Vagina (tissue), 2 donors: ENCODE results near the gene PALM. TPM values are rescaled to one million over a fixed set of nuclear protein-coding genes. Genes with fewer than 3 reads are reported as not detected.

Source experiments
- DNase-seq, 2 donors: peaks; one replicate each; pipeline ENCODE4 v3.0.0-alpha.2; 2017; ENCODE audit errors: extremely low spot score in 2 of 2
- H3K27ac ChIP-seq: fragments of 200-600 bp; sonication (generic); one replicate; pipeline ENCODE4 v1.5.1; 2019
- H3K27me3 ChIP-seq: fragments of 200-600 bp; sonication (generic); one replicate; pipeline ENCODE4 v1.5.1; 2019
- H3K36me3 ChIP-seq, 2 donors: fragments of 200-600 bp; sonication (generic); one replicate each; pipeline ENCODE4 v1.5.1; 2017 to 2019
- H3K4me1 ChIP-seq: fragments of 200-600 bp; sonication (generic); one replicate; pipeline ENCODE4 v1.5.1; 2019
- H3K4me3 ChIP-seq, 2 donors: fragments of 200-600 bp; sonication (generic); 1 replicate in 1 of 2; 2 replicates in 1 of 2; pipeline ENCODE4 v1.5.1; 2016 to 2019
- H3K9me3 ChIP-seq: fragments of 200-600 bp; sonication (generic); one replicate; pipeline ENCODE4 v1.5.1; 2019
- CTCF ChIP-seq, 3 experiments: fragments of 450-650 bp in 2 of 3; fragments of 200-600 bp in 1 of 3; sonication (generic) in 1 of 3; IDR thresholded peaks; one replicate each; pipeline ENCODE4 v1.5.1; 2017 to 2019; ENCODE audit warnings: antibody characterized with exemption in 3 of 3, mild to moderate bottlenecking in 2 of 3, moderate library complexity in 2 of 3
- POLR2A ChIP-seq, 2 donors: fragments of 450-650 bp; IDR thresholded peaks; one replicate each; pipeline ENCODE4 v1.6.1; 2017; ENCODE audit warnings: antibody characterized with exemption in 2 of 2, mild to moderate bottlenecking in 2 of 2, moderate library complexity in 2 of 2
- POLR2AphosphoS5 ChIP-seq, 2 donors: sonication (generic); formaldehyde crosslinking; IDR thresholded peaks; one replicate each; pipeline ENCODE4 v1.9.0; 2017; ENCODE audit warnings: antibody characterized with exemption in 2 of 2, mild to moderate bottlenecking in 2 of 2, low read depth in 1 of 2; ENCODE audit not compliant: insufficient read depth in 1 of 2
- intact Hi-C: fragments of 100-400 bp; cut with DNase I; formaldehyde crosslinking; loops from one replicate; pipeline ENCODE4 v1.15.1; 2023
- total RNA-seq: library from RNA; depleted of rRNA; stranded (reverse); fragments of >200 nt; gene quantifications from one replicate; pipeline ENCODE4 v1.2.3, GENCODE V29; 2016

Gene PALM
- total RNA-seq, 1 donor from 2014 or later, result 40.0 TPM

GRCh38 chr19:729965-730668 is 21.4 kb downstream of the PALM start:
- H3K27me3 ChIP-seq, result no peaks in the 10 kb centered on the region
- no peaks in the 10 kb centered on the region for H3K4me1 ChIP-seq
- no peak overlapping the region for H3K4me3 ChIP-seq
- no peaks in the 10 kb centered on the region for H3K36me3 ChIP-seq
- no peak for DNase-seq
- intact Hi-C loops, result loop anchor here (5.0 kb wide), 1 partner anchor 63 kb away; no protein-coding TSS in a partner anchor
- H3K9me3 ChIP-seq, result no peaks in the 10 kb centered on the region
- H3K27ac ChIP-seq, result no peak overlapping the region
- no peak for TF ChIP-seq POLR2AphosphoS5 (IDR thresholded peaks at IDR 0.05; ENCODE audit: insufficient read depth in 1 of 2, low read depth in 1 of 2)

- H3K27me3 ChIP-seq, result no peaks in the 10 kb centered on the region
- H3K9me3 ChIP-seq, result no peaks in the 10 kb centered on the region
- no peaks in the 10 kb centered on the region for H3K4me1 ChIP-seq
- no peaks in the 10 kb centered on the region for H3K36me3 ChIP-seq
- DNase-seq, result no peak
- intact Hi-C loops, result loop anchor here (5.0 kb wide), 1 partner anchor 64 kb away; no protein-coding TSS in a partner anchor
- no peak overlapping the region for H3K27ac ChIP-seq
- TF ChIP-seq POLR2A (IDR thresholded peaks at IDR 0.05) (no peak), POLR2AphosphoS5 (IDR thresholded peaks at IDR 0.05; ENCODE audit: insufficient read depth in 1 of 2, low read depth in 1 of 2) (no peak), CTCF (IDR thresholded peaks at IDR 0.05) (no peak)
- H3K4me3 ChIP-seq, result no peak overlapping the region
Observed at GRCh38 chr19:731000-731399, 22.3 kb downstream of the PALM start.

- no peaks in the 10 kb centered on the region for H3K9me3 ChIP-seq
- no peak overlapping the region for H3K27ac ChIP-seq
- H3K4me3 ChIP-seq, result no peak overlapping the region
- intact Hi-C loops, result loop anchor here (5.0 kb wide), 1 partner anchor 65 kb away; no protein-coding TSS in a partner anchor
- no peaks in the 10 kb centered on the region for H3K4me1 ChIP-seq
- TF ChIP-seq POLR2AphosphoS5 (IDR thresholded peaks at IDR 0.05; ENCODE audit: insufficient read depth in 1 of 2, low read depth in 1 of 2), result no peak
- TF ChIP-seq POLR2A (IDR thresholded peaks at IDR 0.05), result no peak
- TF ChIP-seq CTCF (IDR thresholded peaks at IDR 0.05), result no peak
- no peak for DNase-seq
- H3K27me3 ChIP-seq, result no peaks in the 10 kb centered on the region
- no peaks in the 10 kb centered on the region for H3K36me3 ChIP-seq
Observed at GRCh38 chr19:732148-733069, 23.7 kb downstream of the PALM start.

GRCh38 chr19:734716-735115 is 26.0 kb downstream of the PALM start:
- H3K9me3 ChIP-seq, result no peaks in the 10 kb centered on the region
- no peak overlapping the region for H3K4me3 ChIP-seq
- intact Hi-C loops, result loop anchor here (5.0 kb wide), 1 partner anchor 67 kb away; no protein-coding TSS in a partner anchor
- no peaks in the 10 kb centered on the region for H3K27me3 ChIP-seq
- TF ChIP-seq CTCF (IDR thresholded peaks at IDR 0.05), result no peak
- no peak for TF ChIP-seq POLR2AphosphoS5 (IDR thresholded peaks at IDR 0.05; ENCODE audit: insufficient read depth in 1 of 2, low read depth in 1 of 2)
- no peak for TF ChIP-seq POLR2A (IDR thresholded peaks at IDR 0.05)
- peaks cover 0 to 3% of the 10 kb centered on the region in 2 donors for H3K36me3 ChIP-seq
- no peak for DNase-seq
- no peaks in the 10 kb centered on the region for H3K4me1 ChIP-seq
- peak overlapping the region; percentile 13 for H3K27ac ChIP-seq

- H3K36me3 ChIP-seq, result peaks cover 0 to 9% of the 10 kb centered on the region in 2 donors
- no peak overlapping the region for H3K4me3 ChIP-seq
- no peak for TF ChIP-seq POLR2A (IDR thresholded peaks at IDR 0.05)
- TF ChIP-seq CTCF (IDR thresholded peaks at IDR 0.05), result no peak
- TF ChIP-seq POLR2AphosphoS5 (IDR thresholded peaks at IDR 0.05; ENCODE audit: insufficient read depth in 1 of 2, low read depth in 1 of 2), result no peak
Observed at GRCh38 chr19:736125-736524, 27.4 kb downstream of the PALM start.

More at GRCh38 chr19:736125-736524, 27.4 kb downstream of the PALM start:
- Histone ChIP-seq H3K9me3 (no peaks in the 10 kb centered on the region), H3K4me1 (no peaks in the 10 kb centered on the region), H3K27ac (no peak overlapping the region), H3K27me3 (no peaks in the 10 kb centered on the region)
- intact Hi-C loops, result no loop called here
- DNase-seq, result no peak
